HG02610 (cell line): ENCODE results near the gene UCHL5.
"Not testable (repeated sequence)": the region's sequence is repeated elsewhere in the genome, so short reads cannot be mapped to it uniquely, and the experiment has no call there.

Experiments used
- ATAC-seq: cut with Tn5 transposase; IDR thresholded peaks from one replicate; pipeline ENCODE4 v1.9.1; 2021; ENCODE audit warnings: mild to moderate bottlenecking, moderate library complexity; ENCODE audit not compliant: unreplicated experiment

UCHL5 gene

DNA sequence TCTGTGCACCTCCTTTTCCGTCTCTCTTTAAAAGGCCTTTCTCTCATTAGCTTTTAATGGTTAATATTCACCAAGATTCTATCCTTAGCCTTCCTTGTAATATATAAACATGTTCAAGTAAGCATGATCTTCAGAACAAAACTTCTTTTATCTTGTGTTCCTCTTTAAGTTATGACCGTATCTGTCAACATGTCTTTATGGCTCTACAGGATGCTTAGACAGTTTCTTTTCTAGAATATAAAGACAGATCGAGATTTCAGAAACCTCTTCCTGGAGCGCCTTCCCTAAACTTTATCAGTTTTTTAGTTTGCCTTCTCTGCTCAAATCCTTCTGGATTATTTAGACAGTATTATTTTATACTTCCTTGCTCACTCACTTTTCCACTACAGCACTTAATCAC, 7.4 kb upstream of the UCHL5 start:
- no peak for ATAC-seq

DNA sequence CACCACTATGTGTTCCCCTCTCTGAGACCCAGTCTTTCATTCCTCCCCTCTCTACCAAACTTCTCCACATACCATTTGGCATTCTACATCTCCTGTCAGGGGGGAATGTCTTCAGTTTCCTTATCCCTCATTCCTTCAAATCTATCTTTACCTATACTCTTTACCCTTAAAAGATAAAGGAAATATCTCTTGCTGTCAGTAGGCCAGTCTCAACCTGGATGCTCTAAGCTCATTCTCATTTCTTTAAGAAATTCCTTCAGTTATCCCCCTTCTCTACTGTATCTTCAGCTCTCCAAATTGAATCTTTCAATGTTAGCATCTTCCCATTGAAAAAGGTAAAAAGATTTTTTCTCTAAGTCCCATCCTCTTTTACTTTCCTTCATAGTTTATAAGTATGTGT, 6.8 kb upstream of the UCHL5 start:
- ATAC-seq: no peak

DNA sequence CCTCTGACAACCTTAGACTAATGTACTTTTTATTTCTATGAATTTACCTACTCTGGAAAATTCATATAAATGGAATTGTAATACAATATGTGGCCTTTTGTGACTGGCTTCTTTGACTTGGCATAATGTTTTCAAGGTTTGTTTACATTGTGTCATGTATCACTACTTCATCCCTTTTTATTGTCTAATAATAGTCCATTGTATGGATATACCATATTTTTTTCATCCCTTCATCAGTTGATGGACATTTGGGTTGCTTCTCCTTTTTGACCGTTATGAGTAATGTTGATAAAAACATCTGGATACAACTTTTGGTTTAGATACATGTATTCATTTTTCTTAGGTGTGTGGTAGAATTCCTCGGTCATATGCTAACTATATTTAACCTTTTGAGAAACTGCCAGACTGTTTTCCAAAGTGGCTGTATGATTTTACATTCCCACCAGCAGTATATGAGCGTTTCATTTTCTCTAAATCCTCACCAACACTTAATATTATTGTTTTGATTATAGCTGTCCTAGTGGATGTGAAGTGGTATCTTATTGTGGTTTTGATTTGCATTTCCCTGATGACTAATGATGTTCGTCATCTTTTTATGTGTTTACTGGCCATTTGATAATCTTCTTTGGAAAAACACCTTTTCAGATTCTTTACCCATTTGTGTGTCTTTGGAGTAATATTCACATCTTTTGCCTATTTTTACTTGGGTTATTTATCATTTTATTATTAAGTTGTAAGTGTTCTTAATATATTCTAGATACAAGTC, 3.7 kb upstream of the UCHL5 start:
- ATAC-seq: no peak

DNA sequence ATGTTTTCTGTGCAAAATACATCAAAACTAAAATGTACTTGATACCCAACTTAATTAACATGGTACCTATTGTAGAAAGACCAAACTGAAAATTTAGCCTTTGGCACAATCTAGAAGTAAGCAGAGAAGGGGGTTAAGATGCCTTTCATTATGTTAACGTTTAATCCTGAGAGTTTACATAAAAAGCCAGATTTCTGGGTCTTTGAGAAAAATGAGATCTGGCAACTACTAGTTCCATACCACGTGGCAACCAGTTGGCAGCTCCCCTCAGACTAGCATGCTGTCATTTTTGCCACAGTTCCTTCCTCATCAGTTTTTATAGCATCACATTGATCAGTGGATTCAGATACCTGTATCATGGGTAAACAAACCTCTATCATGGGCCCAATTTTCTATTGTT, 1.8 kb upstream of the UCHL5 start:
- no peak for ATAC-seq

DNA sequence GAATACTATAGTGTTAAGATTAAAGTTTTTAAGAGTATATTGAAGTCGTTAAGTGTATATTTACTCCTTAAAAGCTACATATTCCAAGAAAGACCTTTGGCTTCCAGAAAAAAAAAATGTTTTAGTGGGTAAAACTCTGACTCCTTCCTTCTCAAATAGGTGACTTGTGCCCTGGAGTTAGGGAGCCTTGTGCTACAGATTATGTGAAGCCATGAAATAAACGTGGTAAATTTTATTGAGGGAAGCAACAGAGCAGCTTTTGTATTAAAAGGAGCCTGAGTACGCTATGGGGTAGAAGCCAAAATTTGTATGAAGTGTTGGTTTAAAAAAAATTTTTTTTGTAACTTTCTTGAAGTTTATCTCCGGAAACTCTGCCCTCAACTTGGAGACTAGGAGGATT, 1.2 kb upstream of the UCHL5 start:
- no peak for ATAC-seq

DNA sequence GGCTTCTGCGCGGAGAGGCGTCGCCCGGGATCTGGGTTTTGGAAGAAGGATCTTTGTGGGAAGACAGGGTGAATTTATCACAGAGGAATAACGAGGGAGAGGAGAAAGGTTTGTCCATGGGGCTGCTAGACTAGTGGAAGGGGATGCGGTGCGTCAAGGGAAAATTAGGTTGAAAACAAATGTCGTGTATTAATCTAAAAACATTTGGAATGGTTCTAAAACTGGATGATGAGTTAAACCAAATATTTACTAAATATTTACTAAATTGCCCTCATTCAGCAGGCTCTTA, 899 bp upstream of the UCHL5 start:
- no peak for ATAC-seq

DNA sequence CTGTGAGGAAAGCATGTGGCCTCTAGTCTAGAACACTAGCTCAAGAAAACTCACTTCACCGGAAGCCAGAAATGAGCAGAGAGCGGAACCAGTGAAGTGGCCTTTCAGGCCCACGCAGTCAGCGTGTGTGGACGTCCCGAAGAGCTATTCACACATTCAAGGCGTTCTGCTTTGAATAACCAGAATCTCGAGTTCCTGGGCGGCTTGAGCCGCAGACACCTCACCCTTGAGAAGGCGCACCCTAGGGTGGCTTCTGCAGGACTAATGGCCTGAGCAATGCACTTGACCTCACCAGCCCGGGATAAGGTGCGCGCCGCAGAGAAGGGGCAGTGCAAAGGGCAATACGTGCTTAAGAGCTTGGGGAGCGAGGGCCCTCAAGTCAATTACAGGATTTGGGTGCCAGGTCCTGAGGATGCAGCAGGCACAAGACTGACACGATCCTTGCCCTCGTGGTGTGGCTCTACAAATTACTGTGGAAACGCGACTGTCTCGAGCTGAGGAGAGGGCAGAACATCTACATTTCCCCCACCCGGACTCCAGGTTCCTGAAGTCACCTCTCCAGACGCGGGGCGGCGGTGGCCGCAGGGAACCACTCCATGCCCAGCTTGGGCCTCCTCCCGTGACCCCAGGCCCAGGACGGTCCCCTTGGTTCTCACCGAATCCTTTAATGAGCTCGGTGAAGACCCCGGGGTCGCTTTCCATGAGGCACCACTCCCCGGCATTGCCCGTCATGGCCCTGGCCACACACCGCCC, 455 bp downstream of the UCHL5 start:
- ATAC-seq: peak; percentile 51

DNA sequence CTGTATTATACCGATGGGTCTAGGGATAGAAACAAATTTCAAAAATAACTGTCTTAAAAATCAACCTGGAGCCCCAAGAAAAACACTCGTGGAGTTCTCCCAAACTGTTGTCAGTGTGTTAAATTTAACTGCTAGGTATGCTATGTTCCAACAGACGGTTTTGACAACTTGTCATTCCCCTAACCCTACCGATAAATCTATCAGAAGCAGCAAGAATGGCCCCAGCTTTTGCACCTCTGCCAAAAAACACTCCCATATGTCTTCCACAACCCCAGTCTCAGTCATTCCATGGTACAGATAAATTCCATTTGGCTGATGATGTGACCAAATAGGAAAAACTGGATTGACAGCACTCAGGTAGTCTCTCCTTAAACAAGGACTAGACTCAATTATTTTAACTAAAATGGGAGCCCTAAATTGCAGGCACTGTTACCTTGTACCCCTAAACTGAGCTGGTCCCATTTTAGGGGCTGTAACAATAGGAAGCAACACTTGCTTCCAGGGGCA, 4.9 kb downstream of the UCHL5 start:
- ATAC-seq: no peak

DNA sequence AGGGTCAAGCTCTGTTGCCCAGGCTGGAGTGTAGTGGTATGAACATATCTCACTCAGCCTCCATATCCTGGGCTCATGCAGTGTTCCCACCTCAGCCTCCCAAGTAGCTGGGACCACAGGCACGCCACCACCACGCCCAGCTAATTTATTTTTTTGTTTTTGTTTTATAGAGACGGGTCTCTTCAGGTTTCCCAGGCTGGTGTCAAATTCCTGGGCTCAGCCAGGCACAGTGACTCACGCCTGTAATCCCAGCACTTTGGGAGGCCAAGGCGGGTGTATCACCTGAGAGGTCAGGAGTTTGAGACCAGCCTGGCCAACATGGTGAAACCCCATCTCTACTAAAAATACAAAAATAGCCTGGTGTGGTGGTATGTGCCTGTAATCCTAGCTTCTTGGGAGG, 10.2 kb downstream of the UCHL5 start:
- ATAC-seq: not testable (repeated sequence)

DNA sequence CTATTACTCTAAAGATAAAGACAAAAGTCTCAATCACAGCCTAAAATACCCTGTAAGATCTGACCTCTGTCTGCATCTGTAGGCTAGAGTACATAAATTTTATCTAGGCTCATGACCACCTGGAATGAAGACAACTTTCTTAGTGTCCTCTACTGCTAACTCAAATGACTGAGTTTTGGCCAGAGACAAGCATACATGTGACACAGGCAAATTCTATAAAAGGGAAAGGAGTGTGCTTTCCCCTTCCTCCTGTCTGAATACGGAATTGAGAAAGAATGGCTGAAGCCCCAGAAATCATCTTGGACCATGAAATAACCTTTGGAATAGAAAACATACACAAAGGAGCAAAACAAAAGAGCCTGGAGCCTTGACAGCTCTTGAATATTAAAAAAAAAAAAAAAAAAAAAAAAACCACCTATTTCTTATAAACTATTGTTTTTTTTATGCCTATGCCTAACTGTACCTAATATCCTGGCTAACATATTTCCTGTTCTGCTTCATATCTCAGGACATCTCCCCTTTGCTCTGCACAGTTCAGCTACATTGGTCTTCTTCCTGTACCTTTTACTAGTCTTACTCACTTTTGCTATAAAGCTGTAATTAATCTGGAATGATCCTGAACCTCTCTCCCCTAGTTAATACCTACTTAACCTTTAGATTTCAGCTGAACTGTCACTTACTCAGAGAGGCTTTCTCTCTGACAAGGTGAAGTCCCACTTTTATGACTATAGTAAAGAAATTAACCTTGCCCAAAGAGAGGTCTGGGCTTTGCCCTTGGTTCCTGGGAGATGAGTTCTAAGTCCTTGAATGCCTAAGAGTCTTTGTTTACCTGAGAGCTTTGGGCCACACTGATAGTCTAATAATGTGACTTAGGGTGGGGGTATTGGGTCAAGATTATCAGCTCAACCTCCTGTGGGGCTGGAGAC, 16.1 kb downstream of the UCHL5 start:
- no peak for ATAC-seq

DNA sequence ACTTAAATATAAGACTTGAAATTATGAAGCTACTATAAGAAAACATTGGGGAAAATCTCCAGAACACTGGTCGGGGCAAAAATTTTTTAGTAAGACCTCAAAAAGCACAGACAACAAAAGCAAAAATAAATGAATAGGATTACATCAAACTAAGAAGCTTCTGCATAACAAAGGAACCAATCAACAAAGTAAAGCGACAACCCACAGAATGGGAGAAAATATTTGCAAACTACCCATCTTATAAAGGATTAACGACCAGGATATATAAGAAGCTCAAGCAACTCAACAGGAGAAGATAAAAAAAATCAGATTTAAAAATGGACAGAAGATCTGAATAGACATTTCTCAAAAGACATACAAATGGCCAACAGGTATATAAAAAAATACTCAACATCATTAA, 19.1 kb downstream of the UCHL5 start:
- ATAC-seq: no peak

DNA sequence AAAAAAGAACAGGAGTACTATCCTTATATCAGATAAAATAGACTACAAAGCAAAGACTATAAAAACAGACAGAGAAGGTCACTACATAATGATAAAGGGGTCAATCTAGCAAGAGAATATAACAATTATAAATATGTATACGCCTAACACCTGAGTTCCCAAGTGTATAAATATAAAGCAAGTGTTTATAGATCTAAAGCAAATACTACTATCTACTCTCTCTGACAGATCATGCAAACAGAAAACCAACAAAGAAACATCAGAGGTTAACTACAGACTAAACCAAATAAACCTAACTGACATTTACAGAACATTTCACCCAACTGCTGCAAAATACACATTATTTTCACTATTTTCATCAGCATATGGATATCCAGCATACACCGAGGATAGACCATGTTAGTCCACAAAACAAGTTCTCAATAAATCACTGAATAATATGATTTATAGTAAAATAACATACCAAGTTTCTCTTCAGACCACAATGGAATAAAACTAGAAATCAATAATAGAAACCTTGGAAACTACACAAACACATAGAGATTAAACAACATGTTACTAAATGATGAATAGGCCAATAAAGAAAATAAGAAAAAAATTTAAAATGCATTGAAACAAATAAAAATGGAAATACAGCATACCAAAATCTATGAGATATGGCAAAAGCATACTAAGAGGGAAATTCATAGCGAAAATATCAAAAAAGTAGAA, 22.7 kb downstream of the UCHL5 start:
- ATAC-seq: no peak

DNA sequence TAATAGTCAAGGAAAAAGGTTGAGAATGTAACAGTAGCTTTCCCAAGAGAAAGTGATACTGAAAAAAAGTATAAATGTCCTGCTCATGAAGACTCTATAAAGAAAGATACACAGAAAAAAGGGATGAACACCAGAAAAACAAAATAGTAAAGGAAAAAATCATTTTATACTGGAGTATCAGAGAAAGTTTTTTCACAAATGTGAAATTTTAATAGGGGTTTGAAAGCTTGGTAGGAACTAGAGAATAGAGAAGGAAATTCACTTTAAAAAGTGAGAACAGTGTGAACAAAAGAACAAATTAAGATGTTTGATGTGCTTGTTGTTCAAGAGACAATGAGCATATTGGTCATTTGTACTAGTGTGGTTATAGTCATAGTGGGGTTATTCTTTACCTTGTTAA, 25.6 kb downstream of the UCHL5 start:
- no peak for ATAC-seq

DNA sequence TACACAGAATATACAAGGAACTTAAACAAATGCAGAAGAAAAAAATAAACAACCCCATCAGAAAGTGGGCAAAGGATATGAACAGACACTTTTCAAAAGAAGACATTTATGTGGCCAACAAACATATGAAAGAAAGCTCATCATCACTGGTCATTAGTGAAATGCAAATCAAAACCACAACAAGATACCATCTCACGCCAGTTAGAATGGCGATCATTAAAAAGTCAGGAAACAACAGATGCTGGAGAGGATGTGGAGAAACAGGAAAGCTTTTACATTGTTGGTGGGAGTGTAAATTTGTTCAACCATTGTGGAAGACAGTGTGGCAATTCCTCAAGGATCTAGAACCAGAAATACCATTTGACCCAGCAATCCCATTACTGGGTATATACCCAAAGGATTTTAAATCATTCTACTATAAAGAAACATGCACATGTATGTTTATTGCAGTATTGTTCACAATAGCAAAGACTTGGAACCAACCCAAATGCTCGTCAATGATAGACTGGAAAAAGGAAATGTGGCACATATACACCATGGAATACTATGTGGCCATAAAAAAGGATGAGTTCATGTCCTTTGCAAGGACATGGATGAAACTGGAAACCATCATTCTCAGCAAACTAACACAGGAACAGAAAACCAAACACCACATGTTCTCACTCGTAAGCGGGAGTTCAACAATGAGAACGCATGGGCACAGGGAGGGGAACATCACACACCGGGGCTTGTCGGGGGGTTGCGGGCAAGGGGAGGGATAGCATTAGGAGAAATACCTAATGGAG, 26.3 kb downstream of the UCHL5 start:
- ATAC-seq: not testable (repeated sequence)

DNA sequence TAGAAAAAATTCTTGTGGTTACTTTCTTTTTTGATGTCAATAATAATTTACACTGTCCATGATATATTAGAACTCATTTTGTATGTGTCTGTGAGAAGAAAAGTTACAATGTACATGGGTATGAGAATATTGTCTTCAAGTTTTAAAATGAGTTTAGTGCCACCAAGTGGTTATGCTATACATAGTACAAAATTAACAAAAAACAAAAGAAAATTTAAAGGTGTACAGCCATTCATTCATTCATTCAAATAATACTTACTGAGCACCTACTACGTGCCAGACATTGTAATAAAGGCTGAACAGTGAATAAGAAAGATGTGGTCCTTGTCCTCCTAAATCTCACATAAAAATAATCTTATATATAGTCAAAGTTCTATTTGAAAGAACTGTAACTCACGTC, 27.7 kb downstream of the UCHL5 start:
- ATAC-seq: no peak

DNA sequence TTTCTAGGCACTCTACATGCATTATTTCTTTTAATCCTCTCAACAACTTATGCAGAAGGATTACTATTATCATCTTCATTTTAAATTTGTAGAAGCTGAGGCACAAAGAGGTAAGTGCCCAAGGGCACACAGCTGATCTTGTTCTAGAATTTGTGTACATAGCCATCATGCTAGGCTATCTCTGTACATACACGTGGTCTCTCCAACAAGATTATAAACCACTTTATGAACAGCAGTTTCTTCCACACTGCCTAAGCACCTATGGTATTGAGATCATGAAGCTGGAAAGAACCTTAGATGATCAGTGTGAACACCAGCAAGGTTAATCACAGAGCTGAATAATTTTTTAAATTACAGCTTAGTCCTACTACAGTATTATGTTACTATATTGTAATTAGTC, 28.9 kb downstream of the UCHL5 start:
- ATAC-seq: no peak

DNA sequence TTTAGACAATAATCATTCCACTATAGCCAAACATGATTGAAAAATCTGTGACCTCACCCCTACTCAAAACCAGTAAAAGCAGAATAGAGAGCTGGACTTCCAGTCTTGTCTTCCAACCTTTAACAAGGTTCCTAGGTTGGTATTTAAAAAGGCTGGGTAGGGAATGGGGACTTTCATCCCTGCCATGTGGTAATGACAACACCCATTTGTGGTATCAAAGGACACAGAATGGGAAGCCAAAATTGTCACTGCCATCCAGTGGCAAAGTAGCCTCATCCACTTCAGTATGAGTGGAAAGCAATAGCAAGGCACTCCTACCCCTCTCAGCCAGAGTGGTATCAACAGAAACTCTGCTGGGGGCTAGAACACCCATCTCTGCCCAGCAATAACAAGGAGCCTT, 33.9 kb downstream of the UCHL5 start:
- no peak for ATAC-seq

DNA sequence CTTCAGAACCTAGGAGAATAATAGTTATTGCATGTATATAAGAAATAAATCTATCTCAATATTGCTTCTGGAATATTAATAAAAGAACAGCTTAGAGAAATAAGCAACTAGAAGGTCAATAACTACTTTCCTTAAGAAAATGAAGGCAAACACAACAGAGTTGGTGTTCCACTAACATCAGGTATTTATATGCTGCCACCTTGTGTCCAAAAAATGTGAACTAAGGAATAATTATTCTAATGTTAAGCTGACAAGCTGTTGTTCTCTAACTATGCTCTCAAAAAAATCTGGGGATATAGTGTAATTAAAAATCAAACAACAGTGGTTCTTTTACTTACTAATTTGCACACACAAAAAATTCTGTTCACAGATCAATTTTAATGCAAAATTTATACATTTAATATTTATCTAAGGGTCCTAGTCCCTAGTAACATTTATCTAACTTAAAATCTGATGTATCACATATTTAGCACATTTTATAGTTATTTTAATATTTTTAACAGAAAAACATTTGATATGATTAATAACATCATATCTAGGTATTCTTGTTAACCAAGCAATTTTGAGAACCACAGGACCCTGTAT, 39.6 kb downstream of the UCHL5 start:
- ATAC-seq: peak; percentile 70

DNA sequence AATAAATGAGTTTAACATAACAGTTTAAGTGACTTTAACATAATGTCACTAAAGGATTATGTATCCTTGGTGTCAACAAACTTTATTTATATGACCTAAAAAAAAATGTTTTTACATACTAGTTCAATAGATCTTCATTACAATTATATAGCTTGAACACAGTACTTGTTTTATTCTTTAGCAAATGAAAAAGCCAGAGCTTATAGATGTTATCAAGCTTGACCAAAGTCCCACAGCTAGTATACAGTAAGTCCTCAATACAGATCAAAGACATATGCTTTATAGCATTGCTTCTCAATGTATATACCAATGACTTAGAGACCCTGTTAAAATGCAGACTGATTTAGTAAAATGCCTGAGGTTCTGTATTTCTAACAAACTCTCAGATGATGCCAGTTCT, 42.4 kb downstream of the UCHL5 start:
- ATAC-seq: no peak

DNA sequence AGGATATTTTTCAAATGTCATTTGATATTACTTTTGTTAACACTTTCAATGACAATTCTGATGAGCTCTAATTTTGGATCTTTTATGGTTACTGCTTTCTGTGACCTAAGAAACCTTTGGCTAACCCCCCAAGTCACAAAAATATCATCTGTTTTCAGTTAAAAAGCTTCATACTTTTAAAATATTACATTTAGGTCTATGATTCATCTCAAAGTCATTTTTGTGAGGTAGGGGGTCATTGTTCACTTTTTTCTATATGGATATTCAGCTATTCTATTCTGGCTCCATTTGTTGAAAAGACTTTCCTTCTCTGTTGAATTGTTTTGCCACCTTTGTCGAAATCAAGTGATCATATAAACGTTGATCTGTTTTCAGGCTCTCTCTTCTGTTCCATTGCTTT, 44.8 kb downstream of the UCHL5 start:
- no peak for ATAC-seq
